Head of caudate nucleus (tissue), 42 donors: ENCODE measurements around the gene EGLN2.
"Not testable (repeated sequence)": the region's sequence is repeated elsewhere in the genome, so short reads cannot be mapped to it uniquely, and the experiment has no call there.

Source experiments
- DNase-seq, 42 donors: peaks; one replicate each; pipeline versions ENCODE4 v3.0.0 to v3.0.0-alpha.2; 2020 to 2021; ENCODE audit warnings: mixed read lengths in 7 of 42
- intact Hi-C: fragments of 100-400 bp; cut with DNase I; formaldehyde crosslinking; loops from one replicate; pipeline ENCODE4 v1.15.0; 2022

Gene EGLN2

GRCh38 chr19:40829205-40829604, 30.2 kb downstream of the EGLN2 start:
- intact Hi-C loops: no loop called here

DNA sequence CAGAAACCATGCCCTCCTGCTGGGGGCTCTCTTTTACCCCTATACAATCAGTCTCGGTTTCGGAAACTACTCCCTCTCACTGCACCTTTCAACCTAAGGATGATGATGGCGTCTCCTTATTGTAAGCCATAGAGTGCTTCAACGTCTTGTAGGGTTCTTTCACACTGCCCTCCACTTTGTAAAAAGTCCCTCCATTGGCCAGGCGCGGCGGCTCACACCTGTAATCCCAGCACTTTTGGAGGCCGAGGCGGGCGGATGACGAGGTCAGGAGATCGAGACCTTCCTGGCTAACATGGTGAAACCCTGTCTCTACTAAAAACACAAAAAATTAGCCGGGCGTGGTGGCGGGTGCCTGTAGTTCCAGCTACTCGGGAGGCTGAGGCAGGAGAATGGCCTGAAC, 31.8 kb downstream of the EGLN2 start:
- intact Hi-C loops, DNase-seq: not testable (repeated sequence)

More at GRCh38 chr19:40829205-40829604, 30.2 kb downstream of the EGLN2 start:
- DNase-seq: no peak

GRCh38 chr19:40831502-40832430, 32.8 kb downstream of the EGLN2 start:
- intact Hi-C loops: no loop called here
- no peak for DNase-seq

DNA sequence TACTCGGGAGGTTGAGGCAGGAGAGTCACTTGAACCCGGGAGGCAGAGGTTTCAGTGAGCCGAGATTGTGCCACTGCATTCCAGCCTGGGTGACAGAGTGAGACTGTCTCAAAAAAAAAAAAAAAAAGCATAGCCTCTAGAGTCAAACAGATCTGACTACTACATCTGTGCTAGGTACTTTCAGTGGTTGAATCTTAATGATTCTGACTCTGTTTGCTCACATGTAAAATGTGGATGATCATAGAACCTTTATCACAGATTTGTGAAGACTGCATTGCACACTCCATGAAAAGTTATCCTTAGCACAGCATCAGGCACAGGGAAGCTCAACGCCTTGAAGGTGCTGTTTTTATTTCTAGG, 33.4 kb downstream of the EGLN2 start:
- intact Hi-C loops, DNase-seq: not testable (repeated sequence)

DNA sequence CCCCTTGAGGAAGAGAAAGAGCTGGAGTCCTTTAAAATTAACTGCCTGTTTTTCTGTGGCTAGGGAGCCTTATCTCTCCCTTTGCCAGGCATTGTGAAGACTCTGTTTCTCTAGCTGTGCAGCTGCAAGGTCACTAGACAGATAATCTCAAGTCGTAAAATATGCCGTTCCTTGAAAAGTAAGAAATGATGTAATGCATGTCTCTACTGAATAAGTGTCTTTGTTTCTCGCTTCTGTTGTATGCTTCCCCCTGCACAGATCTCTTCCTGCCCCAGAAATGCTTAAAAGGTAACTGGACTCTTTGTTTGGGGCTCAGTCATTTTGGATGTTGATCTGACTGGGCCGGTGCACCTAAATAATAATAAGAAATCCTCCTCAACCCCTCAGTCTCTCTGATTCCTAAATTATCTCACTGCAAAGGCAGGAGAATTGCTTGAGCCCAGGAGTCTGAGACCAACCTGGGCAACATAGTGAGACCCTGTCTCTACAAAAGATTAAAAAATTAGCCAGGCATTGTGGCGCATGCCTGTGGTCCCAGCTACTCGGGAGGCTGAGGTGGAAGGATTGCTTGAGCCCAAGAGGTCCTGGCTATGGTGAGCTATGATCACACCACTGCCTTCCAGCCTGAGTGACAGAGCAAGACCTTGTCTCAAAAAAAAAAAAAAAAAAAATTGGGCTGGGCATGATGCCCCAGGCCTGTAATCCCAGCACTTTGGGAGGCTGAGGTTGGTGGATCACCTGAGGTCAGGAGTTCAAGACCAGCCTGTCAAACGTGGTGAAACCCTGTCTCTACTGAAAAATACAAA, 34.9 kb downstream of the EGLN2 start:
- DNase-seq, intact Hi-C loops: not testable (repeated sequence)

DNA sequence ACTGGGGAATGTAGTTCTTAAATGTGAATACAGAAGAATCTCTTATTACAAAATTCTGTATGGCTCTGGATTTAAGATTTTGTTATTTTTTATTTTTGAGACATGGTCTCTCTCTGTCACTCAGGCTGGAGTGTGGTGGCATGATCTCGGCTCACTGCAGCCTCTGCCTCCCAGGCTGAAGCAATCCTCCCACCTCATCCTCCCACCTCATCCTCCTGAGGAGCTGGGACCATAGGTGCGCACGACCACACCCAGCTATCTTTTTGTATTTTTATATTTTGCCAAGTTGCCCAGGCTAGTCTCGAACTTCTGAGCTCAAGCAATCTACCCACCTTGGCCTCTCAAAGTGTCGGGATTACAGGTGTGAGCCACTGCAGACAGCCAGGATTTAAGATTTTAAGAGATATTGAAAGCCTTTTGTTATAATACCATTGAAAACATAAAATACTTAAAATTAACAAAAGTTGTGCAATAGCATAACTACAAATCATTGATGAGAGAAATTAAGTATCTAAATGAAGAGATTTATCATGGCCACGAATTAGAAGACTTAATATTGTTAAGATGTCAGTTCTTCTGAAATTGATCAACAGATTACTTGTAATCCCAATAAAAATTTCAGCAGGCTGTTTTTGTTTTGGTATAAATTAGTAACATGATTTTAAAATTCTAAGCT, 37.9 kb downstream of the EGLN2 start:
- intact Hi-C loops: no loop called here
- DNase-seq: no peak

GRCh38 chr19:40838477-40838876, 39.5 kb downstream of the EGLN2 start:
- intact Hi-C loops: not testable (repeated sequence)

DNA sequence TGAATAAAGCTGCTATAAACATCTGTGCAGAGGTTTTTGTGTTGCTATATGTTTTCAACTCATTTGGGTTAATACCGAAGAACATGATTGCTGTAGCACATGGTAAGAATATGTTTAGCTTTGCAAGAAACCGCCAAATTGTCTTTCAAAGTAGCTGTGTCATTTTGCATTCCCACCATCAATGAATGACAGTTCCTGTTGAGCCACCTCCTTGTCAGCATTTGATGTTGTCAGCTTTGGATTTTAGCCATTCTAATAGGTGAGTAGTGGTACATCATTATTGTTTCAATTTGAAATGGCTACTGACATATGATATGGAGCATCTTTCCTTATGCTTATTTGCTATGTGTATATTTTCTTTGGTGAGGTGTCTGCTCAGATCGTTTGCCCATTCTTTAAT, 43.0 kb downstream of the EGLN2 start:
- intact Hi-C loops, DNase-seq: not testable (repeated sequence)

More at GRCh38 chr19:40838477-40838876, 39.5 kb downstream of the EGLN2 start:
- not testable (repeated sequence) for DNase-seq

GRCh38 chr19:40842997-40843652, 44.1 kb downstream of the EGLN2 start:
- DNase-seq, intact Hi-C loops: not testable (repeated sequence)

DNA sequence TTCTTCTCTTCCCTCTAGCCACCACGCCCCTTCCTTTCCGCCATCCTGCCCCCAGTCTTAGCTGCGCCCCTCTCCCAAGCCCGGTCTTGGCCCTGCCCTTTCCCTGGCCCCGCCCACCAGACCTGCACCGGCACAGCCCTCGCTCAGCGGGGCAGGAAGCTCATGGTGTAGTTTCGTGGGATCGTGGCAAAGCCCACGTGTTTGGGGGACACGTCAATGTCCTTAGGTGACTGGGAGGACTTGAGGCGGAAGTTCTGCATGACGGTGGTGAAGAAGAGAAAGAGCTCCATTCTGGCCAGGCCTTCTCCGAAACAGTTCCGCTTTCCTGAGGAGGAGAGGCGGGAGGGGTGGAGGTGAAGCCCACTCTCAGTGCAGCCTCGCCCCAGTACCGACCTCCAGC, 44.7 kb downstream of the EGLN2 start:
- DNase-seq, intact Hi-C loops: not testable (repeated sequence)

DNA sequence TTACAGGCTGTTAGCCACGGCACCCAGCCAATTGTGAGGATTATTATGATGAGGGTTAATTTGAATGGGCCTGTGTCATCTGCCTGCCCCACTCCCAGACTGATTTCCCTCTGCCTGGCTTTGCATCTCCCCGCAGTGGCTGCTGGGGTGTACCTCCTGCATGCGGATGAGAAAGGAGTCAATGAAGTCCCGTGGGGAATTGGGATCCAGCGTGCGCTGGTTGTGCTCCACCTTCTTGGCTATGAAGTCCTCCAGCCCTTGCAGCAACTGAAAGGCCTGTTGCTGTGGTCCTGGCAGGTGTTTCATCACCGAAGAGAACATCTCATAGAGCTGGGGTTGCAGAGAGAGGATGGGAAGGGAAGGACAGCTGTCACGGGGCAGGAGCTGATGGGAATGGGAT, 47.7 kb downstream of the EGLN2 start:
- DNase-seq, intact Hi-C loops: not testable (repeated sequence)

- intact Hi-C loops, DNase-seq: not testable (repeated sequence)
These were observed 51.3 kb downstream of the EGLN2 start, which contains the start of gene CYP2A6 for GRCh38 chr19:40850277-40850676. Gene CYP2A6, minus strand, starts transcription at chr19:40850447. Its CDS starts 21 bp downstream, at chr19:40850426.

DNA sequence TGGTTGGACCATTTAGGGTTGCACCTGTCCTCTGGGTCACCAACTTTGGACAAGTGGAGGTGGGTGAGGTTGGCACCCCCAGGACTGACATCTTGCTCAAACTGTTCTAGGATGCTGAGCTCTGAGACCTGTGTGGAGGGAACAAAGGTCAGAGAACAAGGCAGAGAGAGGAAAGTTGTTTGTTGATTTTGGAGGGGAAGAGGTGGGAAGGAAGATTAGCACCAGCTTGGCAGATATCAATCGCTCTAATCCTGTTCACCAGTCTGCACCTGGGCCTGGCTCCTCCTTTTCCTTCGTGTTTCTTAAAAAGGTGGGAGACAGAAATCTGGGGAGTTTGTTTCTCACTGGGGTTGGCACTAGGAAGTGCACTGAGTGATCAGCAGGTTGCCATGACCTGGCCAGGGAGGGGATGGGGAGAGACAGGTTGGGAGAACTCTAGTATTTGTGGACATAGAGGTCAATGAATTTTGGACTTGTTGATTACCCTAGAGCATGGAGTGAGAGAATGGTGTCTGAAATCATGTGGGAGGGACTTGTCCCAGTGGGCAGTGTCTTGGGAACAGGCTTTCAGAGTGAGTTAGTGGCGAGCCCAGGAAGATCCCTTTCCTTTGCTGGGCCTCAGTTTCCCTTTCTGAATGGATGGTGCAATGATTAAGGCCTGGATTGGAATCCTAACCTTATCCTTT, 53.6 kb downstream of the EGLN2 start:
- DNase-seq, intact Hi-C loops: not testable (repeated sequence)
